ENCODE measurements around the gene ZNF420.

ZNF420 gene

DNA sequence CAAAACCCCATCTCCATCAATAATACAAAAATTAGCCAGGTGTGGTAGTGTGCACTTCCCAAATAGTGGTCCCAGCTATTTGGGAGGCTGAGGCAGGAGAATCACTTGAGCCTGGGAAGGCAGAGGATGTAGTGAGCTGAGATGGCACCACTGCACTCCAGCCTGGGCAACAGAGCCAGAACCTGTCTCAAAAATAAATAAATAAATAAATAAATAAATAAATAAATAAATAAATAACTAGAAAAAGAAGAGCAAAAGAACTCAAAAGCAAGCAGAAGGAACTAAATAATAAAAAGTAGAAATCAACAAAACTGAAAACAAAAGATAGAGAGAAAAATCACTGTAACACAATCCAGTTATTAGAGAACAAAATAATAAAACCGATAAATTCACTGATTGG is 81.9 kb downstream of the ZNF420 start:
- DNase-seq, result no peak

DNA sequence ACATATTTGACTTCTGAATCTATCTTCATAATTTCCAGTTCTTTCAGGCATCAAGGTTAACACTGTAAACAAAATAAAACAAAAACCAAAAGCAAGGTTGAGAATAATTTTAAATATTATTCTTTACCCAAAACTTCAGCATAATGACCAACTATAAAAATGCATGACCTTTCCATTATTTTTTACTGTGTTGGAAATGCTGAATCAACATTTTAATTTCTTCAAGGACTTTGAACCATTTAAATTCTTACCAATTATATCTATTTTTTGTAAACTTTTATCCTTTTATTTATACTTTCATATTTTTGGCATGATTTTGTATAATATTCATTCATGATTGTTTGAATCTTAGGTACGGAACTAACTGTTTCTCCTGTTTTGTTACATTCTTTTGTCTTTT is 87.4 kb downstream of the ZNF420 start:
- no peak for DNase-seq

DNA sequence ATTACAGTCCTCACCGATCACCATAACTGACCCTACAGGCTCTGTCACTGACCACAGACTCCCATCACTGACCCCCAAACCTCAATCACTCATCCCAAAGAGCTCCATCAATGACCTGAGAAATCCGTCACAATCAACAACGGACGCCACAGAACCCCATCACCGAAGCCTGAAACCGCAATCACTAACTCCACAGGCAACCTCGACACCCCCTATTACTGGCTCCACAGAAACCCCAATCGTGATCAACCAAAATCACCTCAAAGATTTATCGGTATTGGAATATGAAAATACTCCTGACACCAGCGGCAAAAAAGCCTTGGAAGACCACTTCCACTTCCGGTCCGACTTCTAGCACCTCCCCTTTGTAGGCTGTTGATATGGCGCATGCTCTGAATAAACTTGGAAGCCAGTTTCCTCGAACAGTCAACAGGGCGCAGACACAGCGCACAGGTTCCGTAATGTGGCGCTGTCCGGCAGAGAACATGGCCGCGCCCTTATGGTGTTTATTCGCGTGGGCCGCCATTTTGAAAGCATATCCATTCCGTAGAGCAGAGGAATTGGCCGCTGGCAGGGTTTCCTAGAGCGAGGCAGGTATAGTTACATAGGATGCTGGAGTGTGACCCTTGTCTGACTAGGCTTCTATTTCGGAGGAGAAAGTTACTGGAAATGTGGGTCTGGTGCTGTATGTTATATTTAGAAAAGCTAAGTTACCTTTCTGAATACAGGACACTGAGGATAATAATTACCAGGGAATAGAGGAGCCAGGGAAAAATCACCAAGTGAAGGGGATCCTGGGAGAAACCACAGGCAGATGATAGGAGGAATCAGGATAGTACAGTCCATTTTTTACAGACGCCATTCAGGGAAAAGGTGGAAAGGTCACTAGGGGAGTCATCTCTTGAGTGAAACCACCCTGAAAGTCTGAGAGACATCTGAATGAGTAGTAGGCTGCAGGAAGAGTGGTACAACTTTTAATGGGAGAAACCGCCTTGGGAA is 94.4 kb downstream of the ZNF420 start, which contains the start of gene ZNF585A:
ZNF585A (minus strand) TSS at position 328 of the 999 bp plus-strand sequence. CDS start 2,785 bp downstream, outside the sequence.
- peak; percentile 87 to 93 for DNase-seq

Measured in NCI-H2081 (cell line).